DMS 273 (cell line): ENCODE measurements around the gene BAIAP2.
"Not testable (repeated sequence)": the region's sequence is repeated elsewhere in the genome, so short reads cannot be mapped to it uniquely, and the experiment has no call there.

Experiments
- DNase-seq: peaks from one replicate; lab custom pipeline; 2025; ENCODE audit not compliant: unreplicated experiment; lab: John Stamatoyannopoulos, UW

BAIAP2 gene

DNA sequence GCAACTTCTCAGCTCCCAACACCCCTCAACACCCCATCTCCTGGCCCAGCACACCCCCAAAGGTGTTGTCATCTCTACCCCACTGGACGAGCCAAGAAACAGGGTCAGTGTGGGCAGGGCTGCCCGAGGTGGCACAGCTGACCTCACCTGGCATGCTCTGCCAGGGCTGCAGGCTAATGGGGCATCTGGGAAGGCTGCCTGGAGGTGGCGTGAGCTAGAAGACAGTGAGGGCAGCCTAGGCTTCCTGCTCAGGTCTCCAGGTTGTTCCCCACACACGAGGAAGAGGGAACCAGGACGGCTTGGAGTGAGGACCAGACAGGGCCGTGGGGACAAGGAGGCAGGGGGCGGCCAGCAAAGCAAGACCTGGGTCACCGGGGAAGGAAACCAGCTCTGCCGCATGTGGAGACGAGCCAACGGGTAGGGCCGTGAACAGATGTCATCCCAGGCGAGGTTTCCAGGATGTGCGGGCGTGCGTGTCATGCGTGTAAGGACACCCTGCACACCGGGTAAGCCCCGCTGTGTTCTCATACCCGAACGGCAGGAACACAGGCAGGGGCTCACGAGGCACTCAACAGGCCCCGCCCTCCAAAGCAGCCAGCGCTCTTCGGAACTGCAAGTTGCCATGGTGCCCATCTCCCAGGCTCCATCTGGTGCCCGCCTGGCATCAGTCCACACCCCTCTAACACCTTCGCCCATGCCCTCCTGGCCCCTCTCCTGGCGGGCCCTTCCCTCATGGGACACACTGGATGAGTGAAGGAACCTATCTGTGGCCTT lies 100.7 kb downstream of the BAIAP2 start:
- DNase-seq, result peak; percentile 97

DNA sequence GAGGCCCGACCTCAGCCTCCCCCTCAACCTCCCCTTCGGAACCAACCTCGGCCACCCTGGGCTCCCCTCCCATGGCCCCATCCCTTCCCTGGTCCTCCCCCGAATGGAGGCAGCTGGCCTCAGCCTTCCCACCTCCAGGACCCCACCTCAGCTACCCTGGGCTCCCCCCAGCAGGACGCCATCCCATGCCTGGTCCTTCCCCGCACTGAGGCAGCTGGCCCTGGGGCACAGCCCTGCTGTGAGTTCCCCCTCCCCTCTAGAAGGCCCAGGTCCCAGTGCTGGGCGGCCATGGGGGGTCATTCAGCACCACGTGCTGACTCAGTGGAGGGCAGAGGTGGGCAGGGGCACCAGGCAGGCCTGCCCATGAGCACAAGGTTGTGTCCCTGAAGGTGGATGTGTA lies 101.4 kb downstream of the BAIAP2 start:
- DNase-seq, result no peak

- no peak for DNase-seq
These were observed 102.3 kb downstream of the BAIAP2 start for GRCh38 chr17:81137248-81137647.

DNA sequence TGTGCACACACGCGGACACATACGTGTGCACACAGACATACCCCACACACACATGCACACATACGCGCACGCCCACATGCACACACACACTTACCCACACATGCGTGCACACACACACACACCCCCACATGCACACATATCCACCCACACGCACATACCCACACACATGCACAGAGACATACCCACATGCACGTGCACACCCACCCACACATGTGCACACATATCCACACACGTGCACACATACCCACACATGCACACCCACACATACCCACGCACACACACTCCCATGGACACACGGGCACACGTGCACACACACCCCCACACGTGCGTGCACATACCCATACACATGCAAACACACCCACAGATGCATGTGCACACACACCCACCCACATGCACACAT lies 103.1 kb downstream of the BAIAP2 start:
- no peak for DNase-seq

- DNase-seq, result no peak
These were observed 103.5 kb downstream of the BAIAP2 start for GRCh38 chr17:81138500-81138899.

GRCh38 chr17:81139428-81139827 lies 104.5 kb downstream of the BAIAP2 start:
- no peak for DNase-seq

GRCh38 chr17:81140018-81140417 lies 105.1 kb downstream of the BAIAP2 start:
- DNase-seq, result no peak

- DNase-seq, result no peak
These were observed 105.7 kb downstream of the BAIAP2 start for GRCh38 chr17:81140695-81141094.

DNA sequence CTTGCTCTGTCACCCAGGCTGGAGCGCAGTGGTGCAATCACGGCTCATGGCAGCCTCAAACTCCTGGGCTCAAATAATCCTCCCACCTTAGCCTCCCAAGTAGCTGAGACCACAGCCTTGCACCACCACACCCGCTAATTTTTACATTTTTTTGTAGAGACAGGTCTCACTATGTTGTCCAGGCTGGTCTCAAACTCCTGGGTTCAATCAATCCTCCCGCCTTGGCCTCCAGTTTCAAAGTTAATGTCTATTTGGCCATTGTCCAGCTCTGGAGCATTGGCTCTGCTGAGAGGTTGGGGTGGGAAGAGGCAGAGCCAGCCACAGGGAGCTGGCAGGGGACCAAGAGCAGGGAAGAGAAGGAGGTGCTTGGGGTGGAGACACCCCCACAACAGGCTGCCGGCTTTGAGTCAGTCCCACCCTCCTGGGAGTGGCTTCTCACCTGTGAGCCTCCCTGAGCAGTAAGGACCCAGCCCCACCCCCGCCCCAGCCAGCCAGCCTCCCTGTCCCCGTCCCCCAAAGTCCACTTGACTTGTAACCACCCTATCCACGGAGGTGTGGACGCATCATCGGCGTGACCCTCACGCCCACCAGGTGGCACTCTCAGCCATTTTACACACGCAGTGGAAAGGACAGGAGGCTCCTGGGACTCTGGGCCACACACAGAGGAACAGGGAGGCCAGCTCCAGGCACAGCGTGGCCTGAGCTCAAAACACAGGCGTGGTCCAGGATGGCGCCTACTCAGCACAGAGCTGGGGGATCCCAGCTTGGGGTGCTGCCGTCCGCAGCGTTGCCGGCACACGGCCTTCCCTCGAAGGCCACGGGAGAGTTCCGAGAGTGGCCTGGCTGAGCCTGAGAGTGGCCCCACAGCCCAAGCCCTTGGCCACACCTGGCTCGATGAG lies 107.6 kb downstream of the BAIAP2 start:
- peak; percentile 88 for DNase-seq

DNA sequence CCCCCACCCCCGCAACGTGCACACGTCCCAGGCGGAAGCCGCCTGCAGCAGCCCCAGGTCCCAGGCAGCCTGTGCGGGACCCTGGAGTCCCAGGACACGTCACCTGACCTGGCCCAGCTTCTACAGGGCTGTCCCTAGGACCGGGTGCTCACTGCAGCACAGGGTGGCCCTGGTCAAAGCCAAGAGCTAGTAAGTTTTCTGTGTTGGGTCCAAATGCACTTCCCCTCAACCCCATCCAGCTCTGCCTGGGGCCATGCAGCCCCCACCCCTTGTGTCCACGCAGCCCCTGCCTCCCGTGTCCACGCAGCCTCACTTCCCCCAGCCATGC lies 108.2 kb downstream of the BAIAP2 start:
- DNase-seq, result no peak

DNA sequence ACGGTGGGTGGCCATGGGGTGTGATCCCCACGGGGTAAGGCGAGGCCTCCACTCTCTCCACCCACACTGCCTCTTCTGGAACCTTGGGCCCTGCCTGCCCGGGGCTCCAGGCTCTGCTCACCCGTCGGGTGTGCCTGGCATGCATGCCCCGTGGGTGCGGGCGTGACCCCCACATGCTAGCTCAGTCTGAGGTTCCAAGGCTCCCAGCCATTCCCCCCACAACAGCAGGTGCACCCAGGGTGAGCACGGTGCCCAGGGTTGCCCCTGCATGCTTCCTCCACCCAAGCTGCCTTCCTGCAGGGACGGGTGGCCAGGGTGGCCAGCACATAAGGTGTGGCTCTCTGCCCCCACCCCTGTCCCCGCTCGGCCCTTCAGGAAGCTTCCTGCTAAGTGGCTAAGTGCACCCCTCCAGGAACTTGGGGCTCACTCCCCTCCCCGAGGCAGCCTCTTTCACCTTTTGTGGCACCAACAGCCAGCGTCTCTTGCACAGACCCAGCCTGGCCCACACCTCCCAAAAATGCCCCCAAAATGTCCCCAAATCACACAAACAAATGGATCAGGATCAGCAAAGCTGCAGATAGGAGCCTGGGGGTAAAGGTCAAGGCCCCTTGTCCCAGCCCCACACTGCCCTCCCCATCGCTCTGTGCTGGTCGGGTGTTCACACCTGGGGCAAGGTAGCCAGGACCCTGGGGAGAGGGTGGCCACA lies 108.9 kb downstream of the BAIAP2 start:
- no peak for DNase-seq

GRCh38 chr17:81144423-81144781 lies 109.5 kb downstream of the BAIAP2 start:
- DNase-seq, result no peak

DNA sequence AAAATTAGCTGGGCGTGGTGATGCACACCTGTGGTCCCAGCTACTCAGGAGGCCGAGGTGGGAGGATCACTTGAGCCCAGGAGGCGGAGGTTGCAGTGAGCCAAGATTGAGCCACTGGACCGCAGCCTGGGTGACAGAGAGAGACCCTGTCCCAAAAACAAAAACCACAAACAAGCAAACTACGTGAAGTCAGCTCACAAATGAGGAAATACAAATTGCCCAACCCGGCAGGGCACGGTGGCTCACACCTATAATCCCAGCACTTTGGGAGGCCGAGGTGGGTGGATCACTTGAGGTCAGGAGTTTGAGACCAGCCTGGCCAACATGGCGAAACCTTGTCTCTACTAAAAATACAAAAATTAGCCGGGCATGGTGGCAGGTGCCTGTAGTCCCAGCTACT lies 111.3 kb downstream of the BAIAP2 start:
- not testable (repeated sequence) for DNase-seq

DNA sequence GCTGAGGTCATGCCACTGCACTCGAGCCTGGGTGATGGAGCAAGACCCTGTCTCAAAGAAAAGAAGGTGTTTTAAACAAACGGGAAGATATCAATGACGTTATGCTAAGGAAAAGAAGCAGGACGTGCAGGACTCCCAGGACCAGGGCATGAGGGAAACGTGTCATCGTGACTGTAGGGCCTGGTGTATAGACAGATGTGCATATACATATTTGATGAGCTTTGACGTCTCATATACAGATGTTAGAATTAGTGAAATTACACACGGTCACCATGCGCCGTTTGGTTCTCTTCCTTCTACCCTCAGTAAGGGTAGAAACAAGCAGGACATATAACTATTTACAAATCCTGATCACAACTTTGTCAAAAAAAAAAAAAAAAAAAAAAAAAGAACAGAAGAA lies 112.8 kb downstream of the BAIAP2 start:
- DNase-seq, result no peak

- DNase-seq, result no peak
These were observed 113.6 kb downstream of the BAIAP2 start for GRCh38 chr17:81148571-81148970.

GRCh38 chr17:81148986-81149533 lies 114.1 kb downstream of the BAIAP2 start:
- DNase-seq, result no peak

GRCh38 chr17:81150377-81151077 lies 115.6 kb downstream of the BAIAP2 start:
- DNase-seq, result no peak

DNA sequence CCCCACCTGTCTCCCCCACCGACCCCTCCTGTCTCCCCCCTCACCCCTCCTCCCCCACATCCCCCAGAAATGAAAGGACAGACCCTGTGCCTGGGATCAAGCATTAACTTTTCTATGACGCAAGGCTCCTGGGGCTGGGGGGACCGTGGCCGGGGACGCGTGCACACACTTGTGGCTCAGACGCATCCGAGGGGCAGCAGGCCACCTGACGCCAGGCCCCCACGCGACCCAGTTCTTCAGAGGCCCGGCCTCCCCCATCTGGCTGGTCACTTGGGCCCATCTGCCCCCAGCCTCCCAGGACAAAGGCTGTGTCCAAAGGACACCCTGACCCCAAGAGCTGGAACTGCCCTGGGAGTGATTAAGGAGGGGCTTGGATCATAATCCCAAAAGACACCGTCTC lies 116.3 kb downstream of the BAIAP2 start:
- DNase-seq, result no peak

GRCh38 chr17:81152288-81152828 lies 117.4 kb downstream of the BAIAP2 start:
- DNase-seq, result no peak

DNA sequence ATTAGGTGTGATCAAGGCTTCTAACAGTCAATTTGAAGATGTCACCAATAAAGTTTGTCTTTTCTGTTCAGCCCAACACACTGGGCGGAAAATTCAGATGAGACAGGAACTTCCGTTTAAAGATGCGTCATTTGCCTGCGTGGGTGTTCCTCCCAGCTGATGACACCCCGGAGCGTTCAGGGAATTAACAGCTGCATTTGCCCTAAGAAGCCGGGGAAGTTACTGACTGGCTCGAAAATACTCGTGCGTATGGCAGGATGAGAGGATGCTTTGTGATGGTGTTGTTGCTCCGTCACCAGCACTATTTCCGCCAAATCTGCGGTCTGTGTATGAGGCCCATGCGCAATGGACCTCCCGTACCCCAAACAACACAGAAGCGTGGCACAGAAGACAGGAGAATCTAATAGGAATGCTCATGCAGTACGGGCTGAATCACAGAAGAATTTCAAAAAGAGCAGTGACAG lies 118.4 kb downstream of the BAIAP2 start:
- DNase-seq, result no peak
